H1 (cell line): ENCODE results near the gene MEF2A. TPM values are rescaled to one million over a fixed set of nuclear protein-coding genes. Genes with fewer than 3 reads are reported as not detected.

Experiments
- CTCF ChIA-PET: fragments of 300-600 bp; sonication (Branson Sonifier 250); formaldehyde crosslinking; loops from one replicate; lab custom pipeline; 2021; ENCODE audit not compliant: partially characterized antibody; lab: Charles Lee
- POLR2A ChIA-PET: fragments of 300-600 bp; sonication (Branson Sonifier 250); formaldehyde crosslinking; loops from one replicate; lab custom pipeline; 2021; ENCODE audit warnings: inconsistent platforms; ENCODE audit not compliant: partially characterized antibody; lab: Charles Lee
- DNase-seq, 2 experiments: peaks; one replicate each; pipeline versions ENCODE4 v3.0.0 to v3.0.0-alpha.2; 2010 to 2022; ENCODE audit warnings: low spot score in 2 of 2, low read depth in 1 of 2, mixed read lengths in 1 of 2
- FAIRE-seq: peaks from 2 replicates; lab custom pipeline; 2011; peaks lifted over from hg19 to GRCh38; lab: Jason Lieb, UNC
- H2AFZ ChIP-seq: 2 replicates; pipeline ENCODE4 v1.8.1; 2012; ENCODE audit warnings: low read length, inconsistent platforms
- H2AK5ac ChIP-seq: 2 replicates; pipeline ENCODE4 v1.6.1; 2013; ENCODE audit warnings: low read depth, low read length
- H2BK120ac ChIP-seq: replicated peaks from 2 replicates; pipeline ENCODE3; 2013; ENCODE audit warnings: low read depth, low read length, inconsistent platforms
- H2BK12ac ChIP-seq: 2 replicates; pipeline ENCODE4 v1.6.1; 2013; ENCODE audit warnings: low read depth, low read length
- H2BK15ac ChIP-seq: 2 replicates; pipeline ENCODE4 v1.6.1; 2013; ENCODE audit warnings: low read length
- H2BK20ac ChIP-seq: 2 replicates; pipeline ENCODE4 v1.6.1; 2013; ENCODE audit warnings: low read length
- H2BK5ac ChIP-seq: 2 replicates; pipeline ENCODE4 v1.6.1; 2013; ENCODE audit warnings: low read depth, low read length
- H3K14ac ChIP-seq: 2 replicates; pipeline ENCODE4 v1.6.1; 2013; ENCODE audit warnings: inconsistent platforms; ENCODE audit not compliant: insufficient read length
- H3K18ac ChIP-seq: 2 replicates; pipeline ENCODE4 v1.6.1; 2013; ENCODE audit warnings: low read length; ENCODE audit errors: extremely low read depth
- H3K23ac ChIP-seq: 2 replicates; pipeline ENCODE4 v1.6.1; 2013; ENCODE audit warnings: inconsistent platforms; ENCODE audit not compliant: insufficient read length
- H3K23me2 ChIP-seq: 2 replicates; pipeline ENCODE4 v1.6.1; 2013; ENCODE audit warnings: low read depth, low read length
- H3K27ac ChIP-seq: 2 replicates; pipeline ENCODE4 v1.6.1; 2011; ENCODE audit warnings: low read depth, low read length, inconsistent platforms
- H3K27me3 ChIP-seq, 4 experiments: replicated peaks in 1 of 4; 1 replicate in 1 of 4; 2 replicates in 3 of 4; pipeline versions ENCODE4 v1.6.1 to v1.8.1; 2011 to 2013; ENCODE audit warnings: low read length in 3 of 4, mild to moderate bottlenecking in 3 of 4, inconsistent platforms in 2 of 4, mixed read lengths in 2 of 4, moderate library complexity in 1 of 4; ENCODE audit not compliant: control insufficient read depth in 3 of 4, insufficient read depth in 3 of 4; ENCODE audit errors: extremely low read depth in 1 of 4
- H3K36me3 ChIP-seq, 4 experiments: 2 replicates each; pipeline versions ENCODE4 v1.6.1 to v1.8.1; 2011 to 2013; ENCODE audit warnings: mild to moderate bottlenecking in 4 of 4, low read length in 3 of 4, moderate library complexity in 2 of 4, control low read depth in 1 of 4, inconsistent platforms in 1 of 4; ENCODE audit not compliant: insufficient read depth in 4 of 4, control insufficient read depth in 2 of 4
- H3K4ac ChIP-seq: replicated peaks from 2 replicates; pipeline ENCODE3; 2013; ENCODE audit warnings: low read length, low read depth, mixed read lengths, inconsistent platforms; ENCODE audit not compliant: insufficient read length
- H3K4me1 ChIP-seq, 4 experiments: replicated peaks in 1 of 4; 1 replicate in 1 of 4; 2 replicates in 3 of 4; pipeline versions ENCODE4 v1.6.1 to v1.8.1; 2011 to 2013; ENCODE audit warnings: low read length in 3 of 4, inconsistent platforms in 2 of 4, mixed read lengths in 1 of 4; ENCODE audit not compliant: insufficient read depth in 4 of 4, control insufficient read depth in 3 of 4
- H3K4me2 ChIP-seq, 2 experiments: 2 replicates each; pipeline versions ENCODE4 v1.6.1 to v1.8.1; 2011 to 2013; ENCODE audit warnings: low read depth in 2 of 2, low read length in 2 of 2, control low read depth in 1 of 2, inconsistent platforms in 1 of 2, mild to moderate bottlenecking in 1 of 2; ENCODE audit not compliant: insufficient read depth in 1 of 2
- H3K4me3 ChIP-seq, 4 experiments: fragments of 200-600, 300-600 bp in 1 of 4; sonication (generic), shearing (Covaris generic), sonication (Bioruptor Twin) in 1 of 4; 2 replicates each; pipeline versions ENCODE4 v1.5.1 to v1.8.1; 2011 to 2016; ENCODE audit warnings: low read length in 4 of 4, low read depth in 3 of 4, control low read depth in 2 of 4, inconsistent platforms in 2 of 4, mild to moderate bottlenecking in 2 of 4, mixed read lengths in 1 of 4, moderate library complexity in 1 of 4; ENCODE audit not compliant: insufficient read depth in 2 of 4; ENCODE audit errors: extremely low read depth in 1 of 4
- H3K56ac ChIP-seq: replicated peaks from 2 replicates; pipeline ENCODE3; 2013; ENCODE audit warnings: low read depth, mild to moderate bottlenecking, mixed read lengths, low read length, inconsistent platforms; ENCODE audit not compliant: insufficient read length
- H3K79me1 ChIP-seq: 2 replicates; pipeline ENCODE4 v1.6.1; 2013; ENCODE audit warnings: low read depth, low read length, control low read depth
- H3K79me2 ChIP-seq, 2 experiments: 2 replicates each; pipeline versions ENCODE4 v1.6.1 to v1.8.1; 2012 to 2013; ENCODE audit warnings: low read length in 2 of 2, mild to moderate bottlenecking in 2 of 2, inconsistent platforms in 1 of 2; ENCODE audit not compliant: insufficient read depth in 2 of 2, control insufficient read depth in 1 of 2
- H3K9ac ChIP-seq, 4 experiments: replicated peaks in 1 of 4; 1 replicate in 1 of 4; 2 replicates in 3 of 4; pipeline versions ENCODE4 v1.6.1 to v1.8.1; 2011 to 2013; ENCODE audit warnings: low read depth in 3 of 4, low read length in 3 of 4, control low read depth in 2 of 4, mild to moderate bottlenecking in 2 of 4, moderate library complexity in 2 of 4, inconsistent platforms in 1 of 4; ENCODE audit errors: extremely low read depth in 1 of 4
- H3K9me3 ChIP-seq, 2 experiments: 2 replicates each; pipeline versions ENCODE4 v1.6.1 to v1.8.1; 2012 to 2013; ENCODE audit warnings: mild to moderate bottlenecking in 2 of 2, moderate library complexity in 2 of 2, control low read depth in 1 of 2, inconsistent platforms in 1 of 2, low read depth in 1 of 2, low read length in 1 of 2, mixed read lengths in 1 of 2; ENCODE audit not compliant: insufficient read depth in 2 of 2
- H4K20me1 ChIP-seq, 2 experiments: replicated peaks in 1 of 2; 2 replicates each; pipeline versions ENCODE3 to v1.8.1; 2011 to 2013; ENCODE audit warnings: inconsistent platforms in 2 of 2, low read length in 2 of 2, mild to moderate bottlenecking in 1 of 2; ENCODE audit not compliant: insufficient read depth in 2 of 2, control insufficient read depth in 1 of 2
- H4K5ac ChIP-seq: 2 replicates; pipeline ENCODE4 v1.6.1; 2013; ENCODE audit warnings: low read length, low read depth, mixed read lengths, inconsistent platforms; ENCODE audit not compliant: insufficient read length
- H4K8ac ChIP-seq: 2 replicates; pipeline ENCODE4 v1.8.0; 2013; ENCODE audit warnings: mild to moderate bottlenecking, moderate library complexity, low read length, inconsistent platforms; ENCODE audit not compliant: insufficient read depth; ENCODE audit errors: extremely low read depth
- H4K91ac ChIP-seq: replicated peaks from 2 replicates; pipeline ENCODE3; 2013; ENCODE audit warnings: low read length, mixed read lengths, inconsistent platforms; ENCODE audit not compliant: insufficient read length
- ATF3 ChIP-seq: IDR thresholded peaks from 2 replicates; pipeline ENCODE4 v1.6.1; 2011; ENCODE audit warnings: low read depth, mild to moderate bottlenecking, low read length; ENCODE audit not compliant: insufficient read depth
- CBX5 ChIP-seq: fragments of 300-800, 300-1000 bp; sonication (generic); IDR thresholded peaks from 2 replicates; pipeline ENCODE4 v1.7.1; 2016; ENCODE audit warnings: antibody characterized with exemption, low read length, low read depth
- EZH2 ChIP-seq: fragments of 200-600 bp; sonication (generic); IDR thresholded peaks from 2 replicates; pipeline ENCODE4 v1.7.1; 2012; ENCODE audit warnings: low read depth, mild to moderate bottlenecking, moderate library complexity, low read length, inconsistent platforms; ENCODE audit not compliant: severe bottlenecking
- POLR2AphosphoS5 ChIP-seq: IDR thresholded peaks from 2 replicates; pipeline ENCODE4 v1.6.1; 2011; ENCODE audit warnings: low read depth, low read length
- POU5F1 ChIP-seq: IDR thresholded peaks from 2 replicates; pipeline ENCODE4 v1.6.1; 2011; ENCODE audit warnings: low read depth, mild to moderate bottlenecking, low read length, moderate library complexity
- RAD21 ChIP-seq, 2 experiments: IDR thresholded peaks in 1 of 2; conservative IDR thresholded peaks in 1 of 2; 2 replicates each; pipeline ENCODE4 v1.6.1; 2011; ENCODE audit warnings: low read depth in 2 of 2, low read length in 2 of 2, improper control_type of control experiment in 1 of 2, inconsistent platforms in 1 of 2, mild to moderate bottlenecking in 1 of 2, moderate library complexity in 1 of 2
- RNF2 ChIP-seq: fragments of 200-900, 300-1000 bp; sonication (generic); IDR thresholded peaks from 2 replicates; pipeline ENCODE4 v1.7.1; 2016; ENCODE audit warnings: borderline replicate concordance, low read depth, mild to moderate bottlenecking, antibody characterized with exemption, low read length; ENCODE audit not compliant: poor library complexity, severe bottlenecking; ENCODE audit errors: missing control alignments
- SAP30 ChIP-seq: fragments of 300-600 bp; sonication (generic); IDR thresholded peaks from 2 replicates; pipeline ENCODE4 v1.7.1; 2012; ENCODE audit warnings: low read length, moderate library complexity, mild to moderate bottlenecking, inconsistent platforms; ENCODE audit not compliant: insufficient read depth, insufficient replicate concordance
- SIRT6 ChIP-seq: IDR thresholded peaks from one replicate; pipeline ENCODE4 v1.7.1; 2012; ENCODE audit warnings: low read length, inconsistent platforms
- TAF7 ChIP-seq: optimal IDR thresholded peaks from 2 replicates; pipeline ENCODE3; 2011; ENCODE audit warnings: low read depth, mild to moderate bottlenecking, inconsistent platforms, low read length, moderate library complexity, borderline replicate concordance
- ZNF274 ChIP-seq: IDR thresholded peaks from 2 replicates; pipeline ENCODE4 v1.7.0; 2012; ENCODE audit warnings: low read length, borderline replicate concordance; ENCODE audit errors: extremely low read depth
- WGBS, 2 experiments: shearing (Covaris generic) in 1 of 2; methylation state at CpG; one replicate each; pipeline versions ENCODE4 v1.1.6 to v1.1.7; 2013 to 2015; ENCODE audit warnings: low lambda C conversion rate in 2 of 2, mixed read lengths in 2 of 2, inconsistent platforms in 1 of 2, low coverage in 1 of 2, missing lambda C conversion rate in 1 of 2; ENCODE audit not compliant: insufficient replicate concordance in 2 of 2, insufficient coverage in 1 of 2, insufficient read length in 1 of 2; ENCODE audit errors: extremely low coverage in 1 of 2, missing lambda C conversion rate in 1 of 2; 5-methylcytosine and 5-hydroxymethylcytosine counted together
- polyA plus RNA-seq, 7 experiments: library from polyadenylated mRNA; depleted of rRNA in 3 of 7; stranded (reverse) in 5 of 7; unstranded in 2 of 7; fragments of >200 nt in 5 of 7; fragments of 200-250 nt in 2 of 7; gene quantifications; 1 replicate in 5 of 7; 2 replicates in 1 of 7; 4 replicates in 1 of 7; pipeline versions ENCODE4 v1.2.1 to v1.2.3, GENCODE V29; 2011 to 2013; ENCODE audit warnings: missing spikeins in 2 of 7, mixed read lengths in 2 of 7
- total RNA-seq: library from RNA; stranded (reverse); fragmentation: NEBNext Ultra II Directional; extraction: Animal tissue kit (Norgen Biotek cat#: 25700); gene quantifications from 2 replicates; pipeline ENCODE4 v1.2.1, GENCODE V29; 2021

MEF2A gene
- total and polyA plus RNA-seq, 2 of the 8 experiments (the other 6 are each of a cell fraction or from before 2014, with no cell fraction given), result 15.6 to 22.5 TPM

- no peak overlapping the region for H2AK5ac ChIP-seq
- DNase-seq, result no peak
- ChIA-PET CTCF (interaction anchor here (1.2 to 3.1 kb wide), 9 partner anchors 9 to 437 kb away, joined by 3 to 14 read pairs (median 3); no protein-coding TSS in a partner anchor), POLR2A (no interaction called here)
- H3K4me2 ChIP-seq, result no peak overlapping the region
- H3K27ac ChIP-seq, result no peak overlapping the region
- H3K36me3 ChIP-seq, result peaks cover 0 to 11% (median 9%) of the 10 kb centered on the region in 4 experiments; a peak in 5 of 8 replicates
- H4K8ac ChIP-seq, result no peak overlapping the region
- H4K91ac ChIP-seq, result no peak overlapping the region
- no peaks in the 10 kb centered on the region; the same call in none of the 2 replicates for H3K79me1 ChIP-seq
- H2BK15ac ChIP-seq, result no peak overlapping the region
- no peaks in the 10 kb centered on the region for H3K23me2 ChIP-seq
- no peak overlapping the region for H2BK20ac ChIP-seq
- no peak overlapping the region for H3K9ac ChIP-seq
- H4K20me1 ChIP-seq, result no peaks in the 10 kb centered on the region
- peaks cover 0 to 2% (median 0%) of the 10 kb centered on the region in 4 experiments; a peak in 4 of 7 replicates for H3K4me1 ChIP-seq
- H3K9me3 ChIP-seq, result no peaks in the 10 kb centered on the region
- no peaks in the 10 kb centered on the region for H3K27me3 ChIP-seq
- no peak overlapping the region for H4K5ac ChIP-seq
- no peak overlapping the region for H3K23ac ChIP-seq
- no peak overlapping the region for H2BK120ac ChIP-seq
- no peak overlapping the region for H3K4ac ChIP-seq
- H3K14ac ChIP-seq, result no peak overlapping the region
- H2BK12ac ChIP-seq, result no peak overlapping the region
- H3K79me2 ChIP-seq, result no peaks in the 10 kb centered on the region
- H2BK5ac ChIP-seq, result no peak overlapping the region
- H3K4me3 ChIP-seq, result no peak overlapping the region
- H2AFZ ChIP-seq, result no peak overlapping the region
- H3K56ac ChIP-seq, result no peak overlapping the region
- no peak overlapping the region for H3K18ac ChIP-seq
- 90% methylated on average over 16 of the region's 16 CpGs; no CpG with 5 or more reads in 1 of the 2 experiments for WGBS, 2 experiments
- no peak for FAIRE-seq
- TF ChIP-seq SAP30 (no peak), RNF2 (no peak), TAF7 (no peak), CBX5 (no peak), POLR2AphosphoS5 (no peak), SIRT6 (no peak), RAD21 (IDR thresholded peaks at IDR 0.05 in 1 of 2, conservative IDR thresholded peaks at IDR 0.05 in 1 of 2; ENCODE audit: low read depth in 2 of 2, low read length in 2 of 2) (no peak), ZNF274 (no peak), EZH2 (no peak), ATF3 (no peak), POU5F1 (no peak)
Measured at GRCh38 chr15:99709243-99709986, 143.6 kb downstream of the MEF2A start.
